HG03565 (cell line): ENCODE results near the gene HNRNPF.

Experiments
- ATAC-seq: cut with Tn5 transposase; IDR thresholded peaks from one replicate; pipeline ENCODE4 v1.9.1; 2021; ENCODE audit warnings: mild to moderate bottlenecking, moderate library complexity; ENCODE audit not compliant: unreplicated experiment

The HNRNPF gene

DNA sequence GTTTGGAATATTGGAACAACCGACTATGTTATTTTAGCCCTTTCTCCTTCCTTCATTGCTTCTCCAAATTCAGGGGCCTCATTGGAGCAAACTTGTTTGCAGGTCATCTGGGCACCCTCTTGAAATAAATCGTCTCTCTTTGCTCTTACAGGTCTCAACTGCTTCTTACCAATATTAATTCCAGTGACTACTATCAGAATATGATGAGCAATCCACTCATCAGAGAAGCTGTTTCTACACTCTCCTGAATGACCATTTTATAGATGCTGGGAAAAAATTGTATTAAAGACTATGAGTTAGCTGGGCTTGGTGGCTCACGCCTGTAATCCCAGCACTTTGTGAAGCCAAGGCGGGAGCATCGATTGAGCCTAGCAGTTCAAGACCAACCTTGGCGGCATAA lies 12.5 kb upstream of the HNRNPF start:
- ATAC-seq, result no peak

DNA sequence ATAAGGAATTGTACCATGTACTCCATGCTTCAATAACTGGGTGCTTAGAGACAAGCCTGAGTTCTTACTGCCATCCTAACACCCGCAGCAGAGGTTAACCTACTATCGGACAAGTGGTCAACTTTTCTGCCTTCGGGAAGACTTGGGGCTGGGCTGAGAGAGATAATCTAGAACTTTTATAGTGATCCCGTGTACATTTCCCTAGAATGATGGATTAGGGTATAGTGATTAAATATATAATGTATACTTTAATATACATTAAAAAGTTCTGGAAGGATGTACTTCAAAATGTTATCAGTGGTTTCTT lies 12.2 kb upstream of the HNRNPF start:
- no peak for ATAC-seq

DNA sequence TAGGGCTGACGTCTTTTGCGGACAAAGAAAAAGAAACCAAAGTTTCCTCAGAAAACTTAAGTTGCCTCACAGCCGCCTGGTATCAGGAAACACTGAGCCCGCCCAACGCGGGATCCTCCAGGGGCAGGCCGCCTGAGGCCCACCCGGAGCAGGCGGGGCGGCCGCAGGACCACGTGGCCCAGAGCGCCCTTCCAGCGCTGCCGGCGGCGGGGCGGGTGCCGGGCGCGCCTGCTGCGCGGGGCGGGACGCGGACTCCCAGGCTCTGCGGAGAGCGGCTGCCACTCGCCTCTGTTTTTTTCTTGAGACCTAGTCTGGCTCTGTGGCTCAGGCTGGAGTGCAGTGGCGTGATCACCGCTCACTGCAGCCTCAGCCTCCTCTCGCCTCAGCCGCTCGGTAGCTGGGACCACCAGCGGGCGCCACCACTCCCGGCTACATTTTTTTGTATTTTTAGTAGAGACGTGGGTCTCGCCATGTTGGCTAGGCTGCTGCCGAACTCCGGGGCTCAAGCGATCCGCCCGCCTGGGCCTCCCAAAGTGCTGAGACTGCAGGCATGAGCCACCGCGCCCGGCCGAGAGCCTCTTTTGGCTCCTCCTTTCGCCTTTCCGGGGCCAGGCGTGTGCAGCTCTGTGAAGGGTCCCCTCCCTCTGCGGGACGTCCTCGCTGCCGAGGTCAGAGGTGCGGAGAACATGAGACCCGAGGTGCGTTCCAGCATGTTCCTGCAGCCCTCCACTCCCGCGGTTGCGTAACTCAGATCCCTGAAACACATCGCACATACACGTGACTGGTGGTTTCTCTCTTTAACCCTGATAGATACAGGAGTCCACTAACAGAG lies 11.6 kb upstream of the HNRNPF start:
- ATAC-seq, result peak; percentile 87

DNA sequence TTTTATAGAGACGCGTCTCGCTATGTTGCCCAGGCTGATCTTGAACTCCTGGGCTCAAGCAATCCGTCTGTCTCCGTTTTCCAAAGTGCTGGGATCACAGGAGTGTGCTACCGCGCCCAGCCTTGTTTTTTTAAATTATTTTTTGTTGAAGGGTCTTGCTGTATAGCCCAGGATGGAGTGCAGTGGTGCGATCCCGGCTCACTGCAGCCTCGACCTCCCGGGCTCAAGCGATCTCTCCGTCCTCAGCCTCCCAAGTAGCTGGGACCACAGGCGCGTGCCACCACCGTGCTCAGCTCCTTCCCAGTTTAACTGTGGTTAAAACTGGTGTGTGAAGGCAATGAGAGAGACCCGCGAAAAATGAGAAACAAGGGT lies 11.0 kb upstream of the HNRNPF start:
- ATAC-seq, result no peak

DNA sequence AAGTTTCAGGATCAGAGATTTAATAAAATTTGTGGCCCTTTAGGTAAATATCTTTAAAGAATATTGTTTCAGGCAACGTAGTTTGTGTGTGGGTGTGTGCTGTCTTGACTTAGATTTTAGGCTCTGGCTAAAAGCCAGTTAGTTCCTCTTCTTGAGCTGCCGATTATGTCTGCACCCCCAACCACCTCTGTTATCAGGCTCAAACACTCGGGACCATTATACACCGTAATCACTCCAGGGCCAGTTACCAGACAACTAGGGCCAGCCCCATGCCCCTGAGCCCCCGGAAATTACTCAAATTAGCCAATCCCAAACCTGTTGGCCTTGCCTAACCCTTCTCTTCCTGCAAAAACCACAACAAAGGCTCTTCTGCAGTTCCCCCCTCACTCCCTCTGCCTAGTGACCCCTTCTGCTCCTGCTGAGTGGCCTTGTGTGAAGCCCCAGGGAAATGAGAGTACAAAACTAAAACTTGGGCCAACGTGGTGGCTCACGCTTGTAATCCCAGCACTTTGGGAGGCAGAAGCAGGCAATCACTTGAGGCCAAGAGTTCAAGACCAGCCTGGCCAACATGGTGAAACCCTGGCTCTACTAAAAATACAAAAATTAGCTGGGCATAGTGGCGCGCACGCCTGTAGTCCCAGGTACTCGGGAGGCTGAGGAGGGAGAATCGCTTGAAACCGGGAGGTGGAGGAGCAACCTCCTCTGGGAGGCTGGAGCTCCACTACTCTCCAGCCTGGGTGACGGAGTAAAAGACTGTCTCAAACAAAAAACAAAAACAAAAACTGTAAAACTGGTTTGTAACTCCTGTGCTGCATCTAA lies 9.2 kb upstream of the HNRNPF start:
- ATAC-seq, result no peak

DNA sequence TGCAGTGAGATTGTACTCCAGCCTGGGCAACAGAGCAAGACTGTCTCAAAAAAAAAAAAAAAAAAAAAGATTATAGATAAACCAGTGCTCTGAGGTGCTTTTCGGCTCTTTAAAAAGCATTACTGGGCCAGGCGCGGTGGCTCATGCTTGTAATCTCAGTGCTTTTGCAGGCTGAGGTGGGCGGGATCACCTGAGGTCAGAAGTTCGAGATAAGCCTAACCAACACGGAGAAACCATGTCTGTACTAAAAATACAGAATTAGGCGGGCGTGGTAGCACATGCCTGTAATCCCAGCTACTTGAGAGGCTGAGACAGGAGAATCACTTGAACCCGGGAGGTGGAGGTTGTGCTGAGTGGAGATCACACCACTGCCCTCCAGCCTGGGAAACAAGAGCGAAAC lies 6.6 kb upstream of the HNRNPF start:
- no peak for ATAC-seq

DNA sequence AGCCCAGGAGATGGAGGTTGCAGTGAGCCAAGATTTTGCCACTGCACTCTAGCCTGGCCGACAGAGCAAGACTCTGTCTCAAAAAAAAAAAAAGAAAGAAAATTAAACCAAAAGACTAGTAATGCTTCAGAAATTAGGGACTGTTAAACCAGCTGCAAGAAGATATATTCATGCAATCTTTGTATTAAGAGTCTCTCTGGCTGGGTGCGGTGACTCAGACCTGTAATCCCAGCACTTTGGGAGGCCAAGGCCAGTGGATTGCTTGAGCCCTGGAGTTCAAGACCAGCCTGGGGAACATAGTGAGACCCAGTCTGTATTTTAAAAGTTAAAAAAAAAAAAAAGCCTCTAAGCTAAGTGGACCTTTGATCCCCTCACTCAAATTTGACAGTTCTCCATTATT lies 2.5 kb upstream of the HNRNPF start:
- ATAC-seq, result no peak

DNA sequence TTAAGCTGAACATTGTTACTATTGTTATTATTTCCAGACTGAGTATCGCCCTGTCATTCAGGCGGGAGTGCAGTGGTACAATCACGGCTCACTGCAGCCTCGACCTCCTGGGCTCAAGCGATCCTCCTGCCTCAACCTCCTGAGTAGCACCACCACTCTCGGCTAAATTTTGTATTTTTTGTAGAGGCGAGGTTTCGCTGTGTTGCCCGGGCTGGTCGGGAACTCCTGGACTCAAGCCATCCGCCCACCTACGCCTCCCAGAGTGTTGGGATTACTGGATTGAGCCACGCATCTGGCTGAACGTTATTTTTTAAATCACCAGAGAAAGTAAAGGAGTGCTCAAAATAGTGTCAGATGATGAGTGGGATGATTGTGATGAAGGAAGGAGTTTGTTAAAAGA lies 1.4 kb upstream of the HNRNPF start:
- no peak for ATAC-seq

DNA sequence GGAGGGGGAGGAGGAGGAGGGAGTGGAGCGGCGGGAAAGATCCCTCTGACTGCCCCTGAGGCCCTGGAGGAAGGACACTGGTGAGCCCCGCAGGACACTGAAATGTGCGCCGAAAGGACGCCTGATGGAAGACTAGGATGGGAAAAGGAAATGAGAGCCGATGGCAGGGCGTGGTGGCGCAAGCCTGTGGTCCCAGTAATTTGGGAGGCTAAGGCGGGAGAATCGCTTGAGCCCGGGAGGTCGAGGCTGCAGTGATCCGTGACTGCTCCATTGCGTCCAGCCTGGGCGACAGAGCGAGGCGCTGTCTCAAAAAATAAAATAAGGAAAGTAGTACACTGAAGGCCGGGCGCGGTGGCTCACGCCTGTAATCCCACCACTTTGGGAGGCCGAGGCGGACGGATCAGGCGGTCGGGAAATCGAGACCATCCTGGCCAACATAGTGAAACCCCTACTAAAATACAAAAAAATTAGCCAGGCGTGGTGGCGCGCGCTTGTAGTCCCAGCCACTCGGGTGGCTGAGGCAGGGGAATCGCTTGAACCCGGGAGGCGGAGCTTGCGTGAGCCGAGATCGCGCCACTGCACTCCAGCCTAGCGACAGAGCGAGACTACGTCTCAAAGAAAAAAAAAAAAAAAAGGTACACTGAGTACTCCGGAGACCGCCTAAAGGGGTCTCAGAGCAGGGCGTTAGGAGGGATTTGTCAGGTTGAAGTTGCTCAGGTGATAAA lies 561 bp upstream of the HNRNPF start:
- ATAC-seq, result no peak

DNA sequence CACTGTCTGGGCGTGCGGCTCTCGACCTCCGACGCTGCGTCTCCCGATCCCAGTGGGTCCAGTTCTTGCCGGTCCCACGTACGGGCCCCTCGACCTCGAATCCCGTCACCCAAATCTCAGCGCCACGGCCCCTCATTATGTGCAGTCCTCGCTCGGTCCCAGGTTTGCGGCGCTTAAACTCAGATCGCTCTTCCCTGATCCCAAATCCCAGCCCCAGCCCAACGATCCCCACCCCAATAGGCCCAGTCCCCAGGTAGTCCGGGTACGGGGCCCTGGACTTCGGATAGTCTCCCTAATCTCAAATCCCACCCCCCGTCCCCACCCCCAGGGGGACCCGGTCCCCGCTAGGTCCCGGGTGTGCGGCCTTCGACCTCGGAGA lies 666 bp downstream of the HNRNPF start:
- no peak for ATAC-seq

DNA sequence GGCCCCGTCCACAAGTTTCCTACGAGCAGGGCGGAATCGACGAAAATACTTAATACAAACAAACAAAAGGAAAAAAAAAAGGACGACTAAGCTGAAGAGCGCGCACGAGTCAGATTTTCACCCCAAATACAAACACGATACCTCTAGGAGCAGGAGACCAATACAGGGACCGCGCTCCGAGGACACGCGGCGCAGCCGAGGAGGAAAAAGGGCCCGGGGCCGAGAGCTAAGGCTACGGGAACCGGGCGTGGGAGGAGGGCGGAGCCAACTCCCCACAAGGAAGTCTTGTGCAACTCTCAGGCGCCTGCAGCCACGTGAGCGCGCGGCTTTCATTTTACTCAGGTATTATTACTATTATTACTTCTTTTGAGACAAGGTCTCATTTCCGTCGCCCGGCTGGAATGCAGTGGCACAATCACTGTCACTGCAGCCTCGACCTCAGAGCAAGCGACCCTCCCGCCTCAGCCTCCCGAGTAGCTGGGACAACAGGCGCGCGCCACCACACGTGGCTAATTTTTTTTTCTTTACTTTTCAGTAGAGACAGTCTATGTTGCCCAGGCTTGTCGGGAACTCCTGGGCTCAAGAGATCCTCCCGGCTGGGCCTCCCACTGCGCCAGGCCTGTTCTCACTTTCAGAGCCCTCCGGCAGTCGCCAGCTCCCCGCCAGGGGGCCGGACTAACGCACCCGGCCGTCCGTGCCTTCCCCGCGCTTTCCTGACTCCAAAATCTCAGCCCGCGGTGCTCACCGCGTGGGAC lies 1.2 kb downstream of the HNRNPF start:
- ATAC-seq, result peak; percentile 42

DNA sequence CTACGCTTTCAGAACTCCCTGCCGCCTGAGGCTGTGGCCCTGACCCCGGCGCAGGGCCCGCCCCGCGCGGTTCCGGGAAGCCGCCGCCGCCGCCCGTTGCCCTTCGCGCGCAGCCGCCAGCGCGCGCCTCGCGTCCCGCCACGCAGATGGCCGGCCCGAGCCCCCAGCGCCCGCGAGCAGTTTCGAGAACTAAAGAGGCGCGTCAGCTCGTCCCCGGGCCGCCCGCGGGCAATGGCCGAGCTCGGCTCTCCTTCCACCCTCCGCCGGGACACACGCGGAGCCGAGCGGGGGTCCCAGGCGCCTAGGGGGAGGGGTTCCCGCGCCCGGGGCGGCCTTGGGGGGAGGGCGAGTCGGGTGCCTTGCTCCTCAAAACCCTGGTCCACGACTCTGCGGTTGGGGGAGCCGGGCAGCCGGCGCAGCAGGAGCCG lies 1.8 kb downstream of the HNRNPF start:
- no peak for ATAC-seq

DNA sequence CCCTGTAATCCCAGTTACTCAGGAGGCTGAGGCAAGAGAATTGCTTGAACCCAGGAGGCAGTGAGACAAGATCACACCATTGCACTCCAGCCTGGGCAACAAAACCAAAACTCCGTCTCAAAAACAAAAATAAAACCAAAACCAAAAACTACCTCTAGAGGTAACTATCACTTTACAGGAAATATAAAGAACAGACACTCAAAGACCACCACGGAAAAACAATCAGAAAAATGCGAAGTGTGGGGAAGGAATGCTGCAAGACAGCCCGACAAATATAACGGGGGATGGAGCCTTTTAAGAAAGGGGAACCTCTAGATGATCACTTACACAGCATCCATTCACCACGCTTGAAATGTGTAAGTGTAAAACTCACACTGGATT lies 4.3 kb downstream of the HNRNPF start:
- ATAC-seq, result no peak

DNA sequence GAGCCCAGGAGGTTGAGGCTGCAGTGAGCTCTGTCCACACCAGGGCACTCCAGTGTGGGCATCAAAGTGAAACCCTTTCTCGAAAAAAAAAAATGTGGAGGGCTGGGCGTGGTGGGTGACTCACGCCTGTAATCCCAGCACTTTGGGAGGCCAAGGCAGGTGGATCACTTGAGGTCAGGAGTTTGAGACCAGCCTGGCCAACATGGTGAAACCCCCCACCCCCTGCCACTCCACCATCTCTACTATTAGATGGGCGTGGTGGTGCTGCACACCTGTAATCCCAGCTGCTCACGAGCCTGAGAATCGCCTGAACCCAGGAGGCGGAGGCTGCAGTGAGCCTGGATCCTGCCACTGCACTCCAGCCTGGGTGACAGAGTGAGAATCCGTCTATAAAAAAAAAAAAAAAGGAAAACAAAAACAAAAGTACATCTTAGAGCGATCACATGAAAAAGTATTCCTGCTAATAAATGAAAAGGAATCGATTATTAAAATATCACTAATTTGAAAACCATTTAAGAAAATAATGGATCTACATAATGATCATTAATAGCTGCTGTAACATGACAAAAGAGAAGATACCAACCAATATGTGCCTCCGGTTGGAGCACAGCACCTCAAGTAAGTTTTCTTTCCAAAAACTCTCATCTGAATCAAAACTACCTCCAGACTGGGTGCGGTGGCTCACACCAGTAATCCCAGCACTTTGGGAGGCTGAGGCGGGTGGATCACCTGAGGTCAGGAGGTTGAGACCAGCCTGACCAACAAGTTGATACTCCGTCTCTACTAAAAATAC lies 4.9 kb downstream of the HNRNPF start:
- ATAC-seq, result no peak

DNA sequence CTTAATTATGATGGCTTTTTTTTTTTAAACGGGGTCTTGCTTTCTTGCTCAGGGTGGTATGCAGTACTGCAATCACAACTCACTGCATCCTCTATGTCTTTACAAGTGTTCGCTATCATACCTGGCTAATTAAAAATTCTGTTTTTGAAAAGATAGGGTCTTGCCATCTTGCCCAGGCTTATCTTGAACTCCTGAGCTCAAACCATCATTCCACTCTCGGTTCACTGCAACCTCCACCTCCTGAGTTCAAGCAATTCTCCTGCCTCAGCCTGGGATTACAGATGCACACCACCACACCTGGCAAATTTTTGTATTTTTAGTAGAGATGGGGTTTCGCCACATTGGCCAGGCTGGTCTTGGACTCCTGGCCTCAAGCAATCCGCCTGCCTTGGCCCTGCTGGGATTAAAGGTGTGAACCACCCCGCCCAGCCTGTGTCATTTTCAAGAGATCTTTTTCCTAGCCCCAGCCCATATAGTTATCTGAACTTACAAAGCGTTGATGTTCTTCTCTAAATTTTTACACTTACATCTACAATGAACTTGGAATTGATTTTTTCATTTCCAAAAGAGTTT lies 6.0 kb downstream of the HNRNPF start:
- ATAC-seq, result no peak

DNA sequence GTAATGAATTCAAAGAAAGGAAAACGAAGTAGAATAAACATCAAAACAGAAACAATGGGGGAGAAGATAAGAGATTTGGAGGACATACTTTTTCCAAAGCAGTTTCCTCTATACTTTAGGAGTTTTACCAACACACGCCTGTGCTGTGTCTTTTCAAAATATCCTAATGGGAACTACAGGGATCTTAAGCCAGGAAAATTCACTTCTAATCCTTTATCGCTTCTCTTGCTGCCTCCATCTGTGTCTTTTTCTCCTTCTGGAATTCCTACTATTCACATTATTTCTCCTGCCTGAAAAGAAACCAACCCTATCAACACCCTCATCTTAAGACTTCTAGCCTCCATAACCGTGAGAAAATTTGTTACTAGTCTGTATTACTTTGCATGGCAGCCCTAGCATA lies 6.8 kb downstream of the HNRNPF start:
- no peak for ATAC-seq

DNA sequence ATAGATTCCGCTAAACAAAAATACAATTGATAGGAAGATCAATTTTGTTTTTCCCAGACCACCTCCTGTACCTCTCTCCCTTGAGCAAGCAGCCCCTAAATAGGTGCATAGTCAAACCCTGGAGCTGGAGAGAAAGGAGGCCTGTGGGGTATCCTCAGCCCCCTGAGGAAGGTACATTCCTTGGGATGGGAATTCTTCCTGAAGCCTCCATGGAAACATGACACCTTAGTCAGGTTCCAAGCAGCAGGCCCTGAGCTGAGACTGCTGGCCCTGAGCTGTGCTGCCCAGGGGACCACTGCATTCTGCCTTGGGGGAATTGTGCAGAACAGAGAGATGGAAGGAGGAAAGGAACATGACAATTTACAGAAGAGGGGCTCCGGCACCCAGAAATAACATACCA lies 7.4 kb downstream of the HNRNPF start:
- ATAC-seq, result no peak

DNA sequence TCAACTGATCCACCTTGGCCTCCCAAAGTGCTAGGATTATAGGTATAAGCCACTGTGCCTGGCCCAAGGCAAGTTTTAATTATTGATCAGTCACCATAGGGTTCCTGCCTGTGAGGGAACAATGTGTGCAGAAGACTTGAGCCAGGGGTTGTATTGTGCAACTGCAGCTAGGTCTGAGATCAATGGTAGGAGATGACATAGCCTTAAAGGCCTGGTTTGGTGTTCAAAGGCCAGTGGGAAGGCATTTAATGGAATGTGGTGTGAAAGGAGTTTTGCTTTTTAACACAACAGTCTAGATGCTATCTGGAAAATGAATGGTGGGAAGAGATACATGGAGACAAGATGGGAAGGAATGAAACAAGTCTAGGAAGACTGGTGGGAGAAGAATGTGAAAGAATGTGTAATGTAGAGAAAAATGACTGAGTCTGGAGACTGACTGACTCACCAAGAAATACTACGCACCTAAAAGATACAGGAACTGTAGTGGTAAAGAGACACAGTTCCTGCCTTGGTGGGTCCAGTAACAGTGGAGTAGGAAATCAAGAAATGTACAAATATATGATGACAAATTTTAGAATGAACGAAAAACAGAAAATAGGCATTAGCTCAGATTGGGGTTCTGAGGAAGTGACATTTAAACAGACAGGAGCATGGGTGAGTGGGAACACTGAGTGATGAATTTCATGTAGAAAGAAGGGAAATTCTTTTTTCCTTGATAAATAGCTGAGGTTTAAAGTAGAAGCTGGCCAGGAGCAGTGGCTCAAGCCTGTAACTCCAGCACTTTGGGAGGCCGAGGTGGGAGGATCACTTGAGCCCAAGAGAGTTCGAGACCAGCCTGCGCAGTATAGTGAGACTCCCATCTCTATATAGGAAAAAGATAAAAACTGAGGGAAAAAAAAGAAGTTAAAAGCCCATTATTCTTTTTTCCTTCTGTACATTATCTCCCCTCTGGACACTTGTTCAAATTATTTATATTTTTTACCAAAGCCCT lies 9.4 kb downstream of the HNRNPF start:
- ATAC-seq, result no peak

DNA sequence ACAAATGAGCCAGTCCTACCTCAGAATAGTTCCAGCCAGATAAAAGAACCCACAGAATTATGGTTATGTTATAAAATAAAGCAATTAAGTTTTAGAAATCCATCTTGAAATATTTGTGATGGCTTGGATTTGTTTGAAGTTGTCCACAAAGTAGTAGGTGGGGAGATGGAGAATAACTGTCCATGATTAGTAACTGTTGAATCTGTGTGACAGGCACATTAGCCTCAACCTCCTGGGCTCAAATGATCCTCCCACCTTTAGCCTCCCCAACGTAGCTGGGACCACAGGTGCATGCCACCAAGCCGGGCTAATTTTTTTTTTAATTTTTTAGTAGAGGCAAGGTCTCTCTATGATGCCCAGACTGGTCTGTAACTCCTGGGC lies 10.1 kb downstream of the HNRNPF start:
- ATAC-seq, result no peak
